Raji (cell line): Measurements from ENCODE around the gene ZNF85.
A peak's percentile ranks its signal among the peaks of the same experiment; 100 is the strongest.

Source experiments
- POLR2A ChIP-seq: IDR thresholded peaks from 2 replicates; pipeline ENCODE4 v1.6.1; 2011; ENCODE audit warnings: low read depth, low read length, control low read depth; ENCODE audit not compliant: insufficient read depth

Gene ZNF85

GRCh38 chr19:20923077-20923871 is at the start of gene ZNF85:
Gene ZNF85, plus strand, starts transcription at chr19:20923251. Its CDS starts 150 bp downstream, at chr19:20923401.
- TF ChIP-seq POLR2A: peak; percentile 63

GRCh38 chr19:20879501-20879900 is 43.5 kb upstream of the ZNF85 start:
- no peak for TF ChIP-seq POLR2A

- no peak for TF ChIP-seq POLR2A
These were observed 10.1 kb upstream of the ZNF85 start for GRCh38 chr19:20912973-20913372.

GRCh38 chr19:20925481-20925880 is 2.4 kb downstream of the ZNF85 start:
- no peak for TF ChIP-seq POLR2A

GRCh38 chr19:20926796-20927195 is 3.7 kb downstream of the ZNF85 start:
- no peak for TF ChIP-seq POLR2A

GRCh38 chr19:20928371-20928770 is 5.3 kb downstream of the ZNF85 start:
- TF ChIP-seq POLR2A: no peak

GRCh38 chr19:20964798-20965197 is 41.7 kb downstream of the ZNF85 start:
- TF ChIP-seq POLR2A: no peak

GRCh38 chr19:20968092-20968491 is 45.0 kb downstream of the ZNF85 start:
- TF ChIP-seq POLR2A: no peak

GRCh38 chr19:20969498-20969897 is 46.4 kb downstream of the ZNF85 start:
- TF ChIP-seq POLR2A: no peak

- TF ChIP-seq POLR2A: no peak
These were observed 46.8 kb downstream of the ZNF85 start for GRCh38 chr19:20969898-20970297.

- TF ChIP-seq POLR2A: peak; percentile 84
These were observed 76.8 kb downstream of the ZNF85 start for GRCh38 chr19:20999731-21000352.
